ENCODE results near the gene GATD1.

The GATD1 gene

GRCh38 chr11:767238-767637, 10.0 kb downstream of the GATD1 start:
- Histone ChIP-seq H3K9me3 (replicated peaks; ENCODE audit: insufficient read depth, low read length) (no peaks in the 10 kb centered on the region), H3K9ac (ENCODE audit: low read length) (no peak overlapping the region)
- TF ChIP-seq CTCF (IDR thresholded peaks at IDR 0.05; ENCODE audit: low read length) (no peak), EZH2phosphoT487 (IDR thresholded peaks at IDR 0.05; ENCODE audit: low read length) (no peak), EZH2 (optimal IDR thresholded peaks at IDR 0.05; ENCODE audit: low read depth, low read length) (no peak)

GRCh38 chr11:766936-767210, 10.4 kb downstream of the GATD1 start:
- Histone ChIP-seq H3F3A (ENCODE audit: insufficient read depth, low read length) (peaks cover 28% of the 10 kb centered on the region), H3K9me2 (replicated peaks; ENCODE audit: insufficient read depth, low read length) (no peaks in the 10 kb centered on the region), H3K27me3 (replicated peaks; ENCODE audit: insufficient read depth, low read length) (no peaks in the 10 kb centered on the region), H4K20me1 (ENCODE audit: insufficient read depth, low read length) (peaks cover 3% of the 10 kb centered on the region; the same call in 1 of the 2 replicates), H3K4me1 (ENCODE audit: low read length) (no peaks in the 10 kb centered on the region), H3K4me2 (ENCODE audit: low read depth, low read length) (no peak overlapping the region), H3K4me3 (ENCODE audit: low read length) (no peak overlapping the region), H2AFZ (ENCODE audit: low read length) (no peak overlapping the region), H3K9ac (ENCODE audit: low read length) (no peak overlapping the region), H3K9me3 (replicated peaks; ENCODE audit: insufficient read depth, low read length) (no peaks in the 10 kb centered on the region), H3K36me3 (replicated peaks; ENCODE audit: insufficient read depth, low read length) (peaks cover 8% of the 10 kb centered on the region), H3K27ac (ENCODE audit: low read length) (no peak overlapping the region), H3K79me2 (ENCODE audit: low read length) (peaks cover 19% of the 10 kb centered on the region)
- TF ChIP-seq CTCF (IDR thresholded peaks at IDR 0.05; ENCODE audit: low read length) = no peak
- TF ChIP-seq EZH2 (optimal IDR thresholded peaks at IDR 0.05; ENCODE audit: low read depth, low read length) = no peak
- TF ChIP-seq EZH2phosphoT487 (IDR thresholded peaks at IDR 0.05; ENCODE audit: low read length) = no peak
- DNase-seq = no peak

More at GRCh38 chr11:767238-767637, 10.0 kb downstream of the GATD1 start:
- no peaks in the 10 kb centered on the region for H3K4me1 ChIP-seq (ENCODE audit: low read length)
- H3K27me3 ChIP-seq (replicated peaks; ENCODE audit: insufficient read depth, low read length) = no peaks in the 10 kb centered on the region
- H3K4me2 ChIP-seq (ENCODE audit: low read depth, low read length) = no peak overlapping the region
- H3K27ac ChIP-seq (ENCODE audit: low read length) = no peak overlapping the region
- H2AFZ ChIP-seq (ENCODE audit: low read length) = no peak overlapping the region
- H3K4me3 ChIP-seq (ENCODE audit: low read length) = no peak overlapping the region
- H3K9me2 ChIP-seq (replicated peaks; ENCODE audit: insufficient read depth, low read length) = no peaks in the 10 kb centered on the region
- peaks cover 3% of the 10 kb centered on the region; the same call in 1 of the 2 replicates for H4K20me1 ChIP-seq (ENCODE audit: insufficient read depth, low read length)
- H3F3A ChIP-seq (ENCODE audit: insufficient read depth, low read length) = peaks cover 26% of the 10 kb centered on the region
- peak; percentile 5 for DNase-seq
- peaks cover 19% of the 10 kb centered on the region for H3K79me2 ChIP-seq (ENCODE audit: low read length)
- peaks cover 8% of the 10 kb centered on the region for H3K36me3 ChIP-seq (replicated peaks; ENCODE audit: insufficient read depth, low read length)

GRCh38 chr11:766106-766935, 11.0 kb downstream of the GATD1 start:
- Histone ChIP-seq H3K9me2 (replicated peaks; ENCODE audit: insufficient read depth, low read length) (no peaks in the 10 kb centered on the region), H4K20me1 (ENCODE audit: insufficient read depth, low read length) (peaks cover 3% of the 10 kb centered on the region; the same call in 1 of the 2 replicates), H3K36me3 (replicated peaks; ENCODE audit: insufficient read depth, low read length) (peaks cover 8% of the 10 kb centered on the region), H3K9me3 (replicated peaks; ENCODE audit: insufficient read depth, low read length) (no peaks in the 10 kb centered on the region), H3K4me2 (ENCODE audit: low read depth, low read length) (no peak overlapping the region), H2AFZ (ENCODE audit: low read length) (no peak overlapping the region), H3K4me3 (ENCODE audit: low read length) (no peak overlapping the region), H3K27ac (ENCODE audit: low read length) (no peak overlapping the region), H3K27me3 (replicated peaks; ENCODE audit: insufficient read depth, low read length) (no peaks in the 10 kb centered on the region), H3K4me1 (ENCODE audit: low read length) (no peaks in the 10 kb centered on the region), H3K9ac (ENCODE audit: low read length) (no peak overlapping the region), H3F3A (ENCODE audit: insufficient read depth, low read length) (peaks cover 28% of the 10 kb centered on the region), H3K79me2 (ENCODE audit: low read length) (peaks cover 16% of the 10 kb centered on the region)
- DNase-seq = no peak
- TF ChIP-seq EZH2 (optimal IDR thresholded peaks at IDR 0.05; ENCODE audit: low read depth, low read length) (no peak), CTCF (IDR thresholded peaks at IDR 0.05; ENCODE audit: low read length) (no peak), EZH2phosphoT487 (IDR thresholded peaks at IDR 0.05; ENCODE audit: low read length) (no peak)

Data from MM.1S (cell line).